ENCODE data around the gene LNP1. TPM values are rescaled to one million over a fixed set of nuclear protein-coding genes. Genes with fewer than 3 reads are reported as not detected.
A peak's percentile ranks its signal among the peaks of the same experiment; 100 is the strongest.

Gene LNP1
- total RNA-seq, 2 donors from 2014 or later: 1.0 to 2.9 TPM

DNA sequence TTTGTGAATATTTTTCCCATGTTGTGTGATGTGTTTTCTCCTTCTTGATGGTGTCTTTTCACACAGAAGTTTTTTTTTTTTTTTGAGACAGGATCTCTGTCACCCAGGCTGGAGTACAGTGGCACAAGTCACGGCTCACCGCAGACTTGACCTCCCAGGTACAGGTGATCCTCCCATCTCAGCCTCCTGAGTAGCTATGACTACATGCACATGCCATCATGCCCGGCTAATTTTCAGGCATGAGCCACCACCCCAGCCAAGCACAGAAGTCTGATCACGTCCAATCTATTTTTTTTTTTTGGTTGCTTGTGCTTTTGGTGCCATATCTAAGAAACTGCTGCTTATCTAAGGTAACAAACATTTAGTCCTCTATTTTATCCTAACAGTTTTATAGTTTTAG lies 25.0 kb upstream of the LNP1 start:
- no peak for ATAC-seq
- Mint-ChIP-seq H3K27me3 (no peaks in the 10 kb centered on the region), H3K36me3 (peaks cover 6% of the 10 kb centered on the region), H3K27ac (no peak overlapping the region), H3K4me1 (ENCODE audit: low read depth in 2 of 2) (peaks cover 0 to 3% of the 10 kb centered on the region in 2 donors), H3K9me3 (no peaks in the 10 kb centered on the region), H3K4me3 (no peak overlapping the region)
- DNase-seq (ENCODE audit: low spot score): no peak

DNA sequence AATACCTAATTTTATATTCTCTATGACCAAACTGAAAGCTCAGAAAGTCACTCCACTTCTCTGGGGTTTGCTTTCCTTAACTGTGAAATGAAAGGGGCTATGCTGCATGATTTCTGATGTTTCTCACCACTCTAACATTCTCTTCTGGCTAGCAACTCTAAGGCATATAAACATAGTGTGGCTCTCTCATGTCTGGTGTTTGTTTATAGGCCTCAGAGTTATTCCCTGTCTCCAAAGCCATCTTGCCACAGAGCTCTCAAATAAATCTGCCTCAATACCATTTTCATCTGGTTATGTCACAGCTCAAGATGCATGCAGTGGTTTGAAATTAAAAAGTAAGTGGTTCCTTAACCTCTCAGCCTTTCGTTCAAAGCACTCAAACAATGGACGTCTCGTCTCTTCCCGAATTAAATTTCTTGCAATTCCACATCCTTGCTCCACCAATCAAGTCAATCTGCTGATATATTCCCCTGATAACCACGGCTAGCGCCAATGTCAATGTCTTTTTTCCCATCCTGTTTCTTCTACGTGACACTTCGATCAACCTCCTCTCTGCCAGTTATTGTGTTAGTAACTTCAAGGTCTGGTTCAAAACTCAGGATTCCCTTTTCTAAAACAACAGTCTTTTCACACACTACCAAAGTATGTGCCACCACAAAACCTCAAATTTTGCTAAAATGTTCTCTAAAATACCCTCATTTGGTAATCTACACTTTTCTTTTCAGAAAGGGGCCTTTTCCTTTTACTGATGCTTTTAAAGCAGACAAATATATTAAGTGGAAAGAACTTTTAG lies 16.4 kb upstream of the LNP1 start:
- Mint-ChIP-seq H3K36me3 (peaks cover 28% of the 10 kb centered on the region), H3K27ac (no peak overlapping the region)

DNA sequence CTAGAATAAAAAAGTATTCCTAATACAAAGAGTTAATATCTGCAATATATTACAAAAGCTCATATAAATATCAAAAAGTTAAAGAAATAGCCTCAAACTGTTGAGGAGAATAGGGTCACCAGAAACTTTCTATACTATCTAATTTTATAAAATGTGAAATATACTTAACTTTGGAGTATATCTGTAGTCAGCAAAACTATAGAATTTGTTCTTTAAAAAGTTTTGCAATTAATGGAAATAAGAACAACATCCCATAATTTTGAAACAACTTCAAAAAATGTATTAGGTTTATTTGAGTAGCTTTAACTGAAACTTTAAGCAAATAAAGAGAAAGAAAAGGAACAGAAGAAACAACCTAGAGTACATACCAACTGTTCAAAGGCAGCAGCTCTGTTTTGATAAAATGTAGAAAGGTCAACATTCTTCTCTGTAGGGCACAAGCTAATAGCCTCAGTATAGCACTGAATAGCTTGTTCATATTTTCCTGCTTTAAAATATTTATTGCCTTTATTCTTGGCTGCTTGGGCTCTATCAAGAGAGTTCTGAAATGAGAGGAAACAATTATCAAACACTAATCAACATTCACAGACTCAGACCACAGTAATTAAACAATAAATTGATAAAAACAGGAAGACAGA lies 14.8 kb upstream of the LNP1 start:
- no peak overlapping the region for H3K27ac Mint-ChIP-seq
- H3K27me3 Mint-ChIP-seq: no peaks in the 10 kb centered on the region
- H3K36me3 Mint-ChIP-seq: peaks cover 28% of the 10 kb centered on the region
- peaks cover 3% of the 10 kb centered on the region for H3K9me3 Mint-ChIP-seq
- H3K4me1 Mint-ChIP-seq (ENCODE audit: low read depth in 2 of 2): peaks cover 0 to 12% of the 10 kb centered on the region in 2 donors
- no peak overlapping the region for H3K4me3 Mint-ChIP-seq
- DNase-seq (ENCODE audit: low spot score) (no peak), ATAC-seq (no peak)

More for the DNA sequence above, 16.4 kb upstream of the LNP1 start:
- H3K4me3 Mint-ChIP-seq: no peak overlapping the region
- H3K27me3 Mint-ChIP-seq: no peaks in the 10 kb centered on the region
- peaks cover 0 to 12% of the 10 kb centered on the region in 2 donors for H3K4me1 Mint-ChIP-seq (ENCODE audit: low read depth in 2 of 2)
- DNase-seq (ENCODE audit: low spot score) (no peak), ATAC-seq (no peak)
- peaks cover 3% of the 10 kb centered on the region for H3K9me3 Mint-ChIP-seq

DNA sequence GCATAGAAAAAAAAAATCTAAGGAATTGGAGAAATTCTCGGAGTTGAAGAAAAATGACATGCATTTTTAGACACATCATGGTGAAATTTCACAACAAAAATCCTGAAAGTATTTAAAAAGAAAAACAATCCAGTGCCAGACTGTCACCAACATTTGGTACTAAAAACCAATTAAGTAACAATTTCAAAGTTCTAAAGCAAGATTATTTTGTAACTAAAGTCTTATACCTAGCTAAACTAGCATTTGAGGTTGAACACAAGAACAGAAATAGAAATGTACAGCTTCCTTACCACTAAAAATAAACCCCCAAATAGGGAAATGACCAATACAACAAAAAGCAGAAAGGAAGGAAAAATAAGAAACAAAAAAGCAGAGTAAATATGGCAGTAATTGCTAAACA lies 12.3 kb upstream of the LNP1 start:
- Mint-ChIP-seq H3K9me3 (peaks cover 3% of the 10 kb centered on the region), H3K36me3 (peaks cover 25% of the 10 kb centered on the region), H3K27me3 (no peaks in the 10 kb centered on the region), H3K27ac (no peak overlapping the region), H3K4me3 (no peak overlapping the region), H3K4me1 (ENCODE audit: low read depth in 2 of 2) (peaks cover 0 to 19% of the 10 kb centered on the region in 2 donors)
- DNase-seq (ENCODE audit: low spot score): no peak
- ATAC-seq: no peak

DNA sequence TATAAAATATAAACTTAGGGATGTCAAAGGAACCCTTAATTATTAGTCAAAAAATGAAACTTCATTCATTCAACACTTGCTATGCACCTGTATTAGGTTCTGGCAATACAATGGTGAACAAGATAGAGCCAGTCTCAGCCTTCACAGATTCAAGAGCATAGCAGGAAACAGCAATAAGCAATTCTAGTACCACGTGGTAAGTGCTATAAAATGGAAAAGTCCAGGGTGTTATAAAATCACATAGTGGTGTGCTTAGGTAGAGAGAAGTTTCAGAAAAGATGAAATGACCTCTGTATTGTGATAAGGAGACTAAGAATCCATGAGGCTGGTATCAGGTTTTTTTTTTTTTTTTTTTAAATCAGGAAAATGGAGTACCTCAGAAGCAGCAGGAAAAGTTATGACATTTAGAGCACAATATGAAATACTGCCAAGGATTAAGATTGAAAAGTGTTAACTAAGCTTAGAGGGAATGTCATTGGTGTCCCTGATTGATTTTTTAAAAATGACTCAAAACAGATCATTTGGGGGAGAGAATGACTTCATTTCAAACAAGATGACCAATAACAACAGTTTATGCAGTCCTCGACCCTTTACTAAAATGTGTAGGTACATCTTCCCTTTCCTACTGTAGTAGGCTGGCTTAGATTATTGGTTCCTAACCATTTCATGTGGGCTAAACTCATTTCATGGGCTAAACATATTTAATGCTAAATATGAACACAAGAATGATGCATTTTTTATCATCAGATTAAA lies 5.5 kb upstream of the LNP1 start:
- Mint-ChIP-seq H3K27me3 (no peaks in the 10 kb centered on the region), H3K4me1 (ENCODE audit: low read depth in 2 of 2) (peaks cover 17 to 33% of the 10 kb centered on the region in 2 donors), H3K27ac (no peak overlapping the region), H3K36me3 (no peaks in the 10 kb centered on the region), H3K4me3 (no peak overlapping the region), H3K9me3 (no peaks in the 10 kb centered on the region)
- DNase-seq (ENCODE audit: low spot score) (no peak), ATAC-seq (no peak)

DNA sequence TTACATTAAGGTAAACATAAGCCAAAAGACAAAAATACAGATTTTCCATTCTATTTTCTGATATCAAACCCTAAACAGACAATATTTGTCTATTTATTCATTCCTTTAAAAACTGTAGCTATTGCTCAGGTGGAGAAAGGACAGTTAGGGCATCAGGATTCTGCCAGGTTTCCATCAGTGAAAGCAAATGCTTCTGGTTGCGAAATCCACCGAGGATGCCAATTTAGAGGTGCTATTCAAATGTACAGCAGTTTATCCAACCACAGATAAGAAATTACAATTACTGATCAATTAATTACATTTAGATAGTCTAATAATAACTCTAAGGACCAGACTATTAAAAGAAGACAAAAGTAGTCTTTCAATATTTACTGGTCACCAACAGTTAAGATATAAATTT lies 4.4 kb upstream of the LNP1 start:
- H3K27me3 Mint-ChIP-seq: no peaks in the 10 kb centered on the region
- no peak for DNase-seq (ENCODE audit: low spot score)
- peaks cover 25 to 42% of the 10 kb centered on the region in 2 donors for H3K4me1 Mint-ChIP-seq (ENCODE audit: low read depth in 2 of 2)
- H3K4me3 Mint-ChIP-seq: no peak overlapping the region
- H3K9me3 Mint-ChIP-seq: no peaks in the 10 kb centered on the region
- no peak for ATAC-seq
- no peaks in the 10 kb centered on the region for H3K36me3 Mint-ChIP-seq
- H3K27ac Mint-ChIP-seq: no peak overlapping the region

DNA sequence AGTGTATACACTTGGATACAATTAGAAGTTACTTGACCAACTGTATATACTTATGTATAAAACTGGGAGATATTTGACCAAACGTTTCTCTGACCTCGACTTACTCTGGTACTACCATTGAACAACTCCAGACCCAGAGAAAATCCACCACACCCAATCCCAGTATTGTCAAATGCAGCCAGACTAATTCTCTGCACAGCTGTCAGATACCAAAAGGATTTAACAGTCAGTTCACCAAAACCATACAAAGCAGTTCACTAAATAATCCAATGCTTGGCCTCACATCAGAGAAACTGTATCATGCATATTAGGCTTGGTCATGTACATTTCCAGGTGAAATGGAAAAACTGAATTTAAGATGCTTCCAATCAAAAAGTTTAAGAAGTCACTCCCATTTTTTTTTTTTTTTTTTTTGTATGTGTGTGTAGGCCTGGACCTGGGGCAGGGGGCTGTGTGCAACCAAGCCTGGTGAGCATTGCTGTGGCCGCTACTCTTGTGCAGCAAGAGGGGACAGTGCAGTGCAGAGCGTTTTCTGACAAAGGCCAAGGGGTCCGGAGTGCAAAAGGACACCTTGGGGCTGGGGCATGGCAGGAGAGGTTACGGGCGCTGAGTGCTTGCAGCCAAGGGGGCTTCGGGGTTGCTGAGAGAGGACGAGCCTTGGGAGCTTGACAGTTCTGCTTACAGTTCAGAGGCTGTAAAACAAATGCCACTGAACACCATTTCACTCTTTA lies 1.8 kb upstream of the LNP1 start:
- peak overlapping the region; percentile 93 for H3K4me3 Mint-ChIP-seq
- H3K9me3 Mint-ChIP-seq: no peaks in the 10 kb centered on the region
- peak overlapping the region; percentile 91 to 99 for H3K27ac Mint-ChIP-seq
- H3K36me3 Mint-ChIP-seq: no peaks in the 10 kb centered on the region
- H3K4me1 Mint-ChIP-seq (ENCODE audit: low read depth in 2 of 2): peaks cover 31 to 37% of the 10 kb centered on the region in 2 donors
- H3K27me3 Mint-ChIP-seq: no peaks in the 10 kb centered on the region
- DNase-seq (ENCODE audit: low spot score) (no peak), ATAC-seq (no peak)

DNA sequence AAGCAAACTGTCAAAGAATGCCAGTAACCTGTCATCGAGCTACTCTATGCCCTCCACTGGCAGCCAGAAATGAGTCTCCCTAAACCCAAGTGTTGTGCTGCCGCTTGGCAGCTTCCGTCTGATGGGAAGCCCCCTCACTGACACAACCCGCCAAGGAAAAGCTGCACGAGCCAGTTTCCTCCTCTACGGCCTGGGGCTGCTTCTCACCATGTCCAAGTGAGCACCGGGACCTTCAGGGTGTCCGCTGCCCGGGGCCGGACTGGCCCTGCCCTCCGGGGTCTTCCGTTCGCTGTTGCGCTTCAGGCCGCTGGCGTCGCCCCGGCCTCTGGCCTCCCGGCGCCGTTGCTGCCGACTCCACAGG lies 940 bp upstream of the LNP1 start:
- ATAC-seq (peak; percentile 30 to 58), DNase-seq (ENCODE audit: low spot score) (peak; percentile 68)
- peaks cover 33 to 38% of the 10 kb centered on the region in 2 donors for H3K4me1 Mint-ChIP-seq (ENCODE audit: low read depth in 2 of 2)
- no peaks in the 10 kb centered on the region for H3K27me3 Mint-ChIP-seq
- no peaks in the 10 kb centered on the region for H3K9me3 Mint-ChIP-seq
- H3K27ac Mint-ChIP-seq: peak overlapping the region; percentile 91 to 99
- H3K36me3 Mint-ChIP-seq: no peaks in the 10 kb centered on the region
- H3K4me3 Mint-ChIP-seq: peak overlapping the region; percentile 93

DNA sequence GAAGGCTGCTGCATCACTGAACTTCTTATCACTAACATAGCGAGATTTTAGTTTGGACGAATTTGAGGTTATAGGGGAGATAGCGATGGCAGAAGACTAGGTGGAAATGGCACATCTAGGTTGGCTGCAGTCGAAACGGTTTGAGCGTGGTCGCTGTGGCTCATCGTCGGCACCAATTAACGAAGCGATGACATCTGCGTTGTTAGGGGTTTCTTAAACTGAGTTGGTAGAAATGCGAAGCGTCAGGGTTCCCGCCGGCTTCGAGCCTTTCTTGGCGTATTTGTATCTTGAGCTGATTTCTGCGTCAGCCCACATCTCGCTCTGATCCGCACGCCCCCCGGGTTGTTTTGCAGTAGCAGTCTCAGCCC lies 319 bp downstream of the LNP1 start:
- Mint-ChIP-seq H3K4me1 (ENCODE audit: low read depth in 2 of 2) (peaks cover 33 to 37% of the 10 kb centered on the region in 2 donors), H3K27me3 (no peaks in the 10 kb centered on the region), H3K36me3 (no peaks in the 10 kb centered on the region), H3K4me3 (peak overlapping the region; percentile 93), H3K27ac (peak overlapping the region; percentile 91 to 99), H3K9me3 (no peaks in the 10 kb centered on the region)
- DNase-seq (ENCODE audit: low spot score): no peak
- ATAC-seq: peak; percentile 0 to 35

DNA sequence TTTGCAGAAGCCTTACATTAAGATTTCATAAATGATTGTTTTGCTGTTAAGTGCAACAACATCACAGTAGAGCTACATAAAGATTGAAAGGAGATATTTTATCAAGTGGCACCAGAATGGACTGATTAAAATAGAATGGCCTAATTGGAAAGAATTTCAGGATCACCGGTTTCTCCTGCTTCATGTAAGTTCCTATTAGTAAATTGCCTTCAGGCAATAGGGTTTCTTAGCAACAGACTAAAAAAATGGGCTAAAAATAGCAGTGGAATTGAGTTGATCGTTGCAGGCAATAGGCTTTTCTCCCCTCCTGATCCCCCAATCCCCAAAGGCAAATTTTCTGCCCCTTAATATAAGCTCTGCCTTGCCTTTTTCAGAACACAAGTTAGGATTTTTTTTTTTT lies 917 bp downstream of the LNP1 start:
- Mint-ChIP-seq H3K27ac (peak overlapping the region; percentile 91 to 99), H3K9me3 (peaks cover 1% of the 10 kb centered on the region), H3K4me1 (ENCODE audit: low read depth in 2 of 2) (peaks cover 33 to 35% of the 10 kb centered on the region in 2 donors), H3K4me3 (peak overlapping the region; percentile 93), H3K27me3 (no peaks in the 10 kb centered on the region), H3K36me3 (peaks cover under 1% of the 10 kb centered on the region)
- ATAC-seq (no peak), DNase-seq (ENCODE audit: low spot score) (no peak)

DNA sequence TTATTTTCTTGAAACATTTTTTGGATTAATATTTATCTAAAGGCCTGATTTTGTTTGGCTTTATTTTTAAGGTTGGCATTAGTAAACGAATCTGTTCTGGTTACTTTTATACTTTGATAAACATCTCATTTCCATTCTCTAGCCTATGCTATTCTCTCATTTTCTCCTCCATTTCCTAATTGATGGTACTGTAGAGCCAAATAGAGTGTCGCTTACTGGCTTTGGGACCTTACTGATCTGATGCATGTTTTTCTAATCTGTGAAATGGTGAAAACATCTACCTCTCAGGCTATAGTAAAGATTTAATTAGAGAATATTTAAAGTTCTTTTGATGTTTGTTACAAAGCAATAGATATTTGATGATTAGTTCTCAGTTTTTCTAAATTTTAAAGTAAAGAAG lies 1.6 kb downstream of the LNP1 start:
- Mint-ChIP-seq H3K27me3 (no peaks in the 10 kb centered on the region), H3K9me3 (peaks cover 7% of the 10 kb centered on the region), H3K4me1 (ENCODE audit: low read depth in 2 of 2) (peaks cover 33 to 35% of the 10 kb centered on the region in 2 donors), H3K4me3 (peak overlapping the region; percentile 93), H3K36me3 (peaks cover 6% of the 10 kb centered on the region), H3K27ac (peak overlapping the region in 1 of 2 donors; percentile 91)
- ATAC-seq (no peak), DNase-seq (ENCODE audit: low spot score) (no peak)

DNA sequence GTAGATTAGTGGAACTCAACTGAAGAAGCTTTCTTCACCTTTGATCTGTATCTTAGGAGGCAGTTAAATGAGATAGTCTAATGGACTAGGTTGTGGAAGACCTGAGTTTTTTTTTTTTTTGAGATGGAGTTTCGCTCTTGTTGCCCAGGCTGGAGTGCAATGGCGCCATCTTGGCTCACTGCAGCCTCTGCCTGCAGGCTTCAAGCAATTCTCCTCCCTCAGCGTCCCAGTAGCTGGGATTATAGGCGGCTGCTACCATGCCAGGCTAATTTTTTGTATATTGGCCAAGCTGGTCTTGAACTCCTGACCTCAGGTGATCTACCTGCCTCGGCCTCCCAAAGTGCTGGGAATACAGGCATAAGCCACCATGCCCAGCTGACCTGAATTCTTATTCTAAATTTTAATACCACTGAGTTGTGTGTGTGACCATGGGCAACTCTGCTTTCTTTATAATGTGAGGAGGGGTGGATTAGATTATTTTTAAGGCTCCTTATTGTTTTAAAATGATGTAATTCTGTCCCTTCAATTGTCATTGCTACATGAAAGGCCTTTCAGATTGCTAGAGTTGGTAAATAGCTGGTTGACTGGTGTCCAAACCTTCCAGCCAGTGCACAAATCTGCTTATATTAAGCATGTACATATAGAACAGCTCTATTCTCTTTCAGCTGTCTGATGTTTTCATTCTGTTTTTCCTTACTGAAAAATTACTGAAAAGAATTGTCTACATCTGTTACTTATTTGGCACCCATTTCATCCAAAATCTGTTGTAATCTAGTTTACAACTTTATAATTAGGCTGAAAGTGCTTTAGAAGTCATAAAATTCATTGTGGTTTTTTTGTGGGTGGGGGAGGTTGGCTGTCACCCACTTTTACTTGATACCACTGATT lies 2.3 kb downstream of the LNP1 start:
- Mint-ChIP-seq H3K4me3 (peak overlapping the region; percentile 93), H3K36me3 (peaks cover 7% of the 10 kb centered on the region), H3K27me3 (no peaks in the 10 kb centered on the region), H3K27ac (no peak overlapping the region), H3K9me3 (peaks cover 7% of the 10 kb centered on the region), H3K4me1 (ENCODE audit: low read depth in 2 of 2) (peaks cover 33% of the 10 kb centered on the region in 2 donors)
- no peak for ATAC-seq
- DNase-seq (ENCODE audit: low spot score): no peak

DNA sequence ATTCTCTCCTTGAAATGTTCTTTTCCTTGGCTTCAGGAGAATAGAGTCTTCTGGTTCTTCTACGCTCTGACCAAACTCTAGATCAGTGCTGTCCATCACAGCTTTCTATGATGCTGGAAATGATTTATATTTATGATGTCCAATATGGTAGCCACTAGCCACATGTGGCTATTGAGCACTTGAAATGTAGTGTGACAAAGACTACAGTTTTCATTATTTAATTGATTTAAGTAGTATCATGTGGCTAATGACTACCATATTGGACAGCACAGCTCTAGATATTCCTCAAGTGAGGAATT lies 2.9 kb downstream of the LNP1 start:
- H3K9me3 Mint-ChIP-seq: peaks cover 7% of the 10 kb centered on the region
- H3K27ac Mint-ChIP-seq: no peak overlapping the region
- H3K27me3 Mint-ChIP-seq: no peaks in the 10 kb centered on the region
- H3K4me1 Mint-ChIP-seq (ENCODE audit: low read depth in 2 of 2): peaks cover 30 to 32% of the 10 kb centered on the region in 2 donors
- no peak overlapping the region for H3K4me3 Mint-ChIP-seq
- peaks cover 7% of the 10 kb centered on the region for H3K36me3 Mint-ChIP-seq
- DNase-seq (ENCODE audit: low spot score) (no peak), ATAC-seq (no peak)
